ENCODE data around the gene C3orf20.

DNA sequence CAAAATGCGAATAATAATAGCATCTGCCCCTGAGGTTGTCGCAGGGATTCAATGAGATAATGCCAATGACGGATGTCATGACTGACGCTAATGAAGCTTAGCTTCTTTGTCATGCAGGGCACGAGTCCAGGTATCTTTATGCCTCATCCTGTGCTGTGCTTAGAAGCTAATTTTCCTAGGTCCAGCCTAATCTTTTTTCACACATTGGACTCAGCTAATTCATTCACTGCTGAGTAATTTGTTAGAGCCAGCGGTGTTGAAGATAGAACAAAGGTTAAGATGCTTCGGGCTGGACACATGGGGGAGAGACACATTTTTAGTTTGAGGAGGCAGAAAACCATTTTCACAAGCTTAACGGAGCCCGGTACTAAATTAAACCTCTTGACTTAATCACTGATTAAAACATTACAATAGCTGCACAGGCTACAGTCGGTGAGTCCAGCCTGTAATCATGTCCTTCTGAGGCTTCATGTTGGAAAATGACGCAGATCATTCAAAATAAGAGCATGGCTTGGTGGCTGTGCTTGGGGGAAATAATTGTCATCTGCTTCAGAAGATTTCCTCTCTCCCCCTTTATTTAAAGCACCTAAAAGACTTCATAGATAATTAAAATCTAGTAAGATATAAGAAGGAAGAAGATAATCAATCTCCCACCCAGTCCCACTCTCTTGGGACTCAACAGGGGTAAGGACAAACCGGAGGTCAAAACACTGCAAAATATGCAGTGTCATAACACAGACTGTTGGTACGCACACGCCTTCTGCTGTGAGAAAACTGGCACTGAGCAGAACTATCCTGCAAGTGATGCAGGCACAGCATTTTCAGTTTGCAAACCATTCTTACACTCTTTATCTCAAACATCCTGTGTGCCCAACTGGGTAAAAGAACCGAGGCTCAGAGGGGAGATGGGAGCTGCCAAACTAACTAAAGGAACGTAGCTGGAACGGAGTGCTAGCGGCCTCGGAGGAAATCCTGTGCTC lies 26.7 kb upstream of the C3orf20 start:
- TF ChIP-seq, protein P1, sequence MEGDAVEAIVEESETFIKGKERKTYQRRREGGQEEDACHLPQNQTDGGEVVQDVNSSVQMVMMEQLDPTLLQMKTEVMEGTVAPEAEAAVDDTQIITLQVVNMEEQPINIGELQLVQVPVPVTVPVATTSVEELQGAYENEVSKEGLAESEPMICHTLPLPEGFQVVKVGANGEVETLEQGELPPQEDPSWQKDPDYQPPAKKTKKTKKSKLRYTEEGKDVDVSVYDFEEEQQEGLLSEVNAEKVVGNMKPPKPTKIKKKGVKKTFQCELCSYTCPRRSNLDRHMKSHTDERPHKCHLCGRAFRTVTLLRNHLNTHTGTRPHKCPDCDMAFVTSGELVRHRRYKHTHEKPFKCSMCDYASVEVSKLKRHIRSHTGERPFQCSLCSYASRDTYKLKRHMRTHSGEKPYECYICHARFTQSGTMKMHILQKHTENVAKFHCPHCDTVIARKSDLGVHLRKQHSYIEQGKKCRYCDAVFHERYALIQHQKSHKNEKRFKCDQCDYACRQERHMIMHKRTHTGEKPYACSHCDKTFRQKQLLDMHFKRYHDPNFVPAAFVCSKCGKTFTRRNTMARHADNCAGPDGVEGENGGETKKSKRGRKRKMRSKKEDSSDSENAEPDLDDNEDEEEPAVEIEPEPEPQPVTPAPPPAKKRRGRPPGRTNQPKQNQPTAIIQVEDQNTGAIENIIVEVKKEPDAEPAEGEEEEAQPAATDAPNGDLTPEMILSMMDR (IDR thresholded peaks at IDR 0.05): no peak
- TF ChIP-seq EZH2 (IDR thresholded peaks at IDR 0.05; ENCODE audit: borderline replicate concordance, insufficient read depth, low read depth, low read length, poor library complexity, severe bottlenecking): no peak
